ENCODE data around the gene CTSC.

Gene CTSC

DNA sequence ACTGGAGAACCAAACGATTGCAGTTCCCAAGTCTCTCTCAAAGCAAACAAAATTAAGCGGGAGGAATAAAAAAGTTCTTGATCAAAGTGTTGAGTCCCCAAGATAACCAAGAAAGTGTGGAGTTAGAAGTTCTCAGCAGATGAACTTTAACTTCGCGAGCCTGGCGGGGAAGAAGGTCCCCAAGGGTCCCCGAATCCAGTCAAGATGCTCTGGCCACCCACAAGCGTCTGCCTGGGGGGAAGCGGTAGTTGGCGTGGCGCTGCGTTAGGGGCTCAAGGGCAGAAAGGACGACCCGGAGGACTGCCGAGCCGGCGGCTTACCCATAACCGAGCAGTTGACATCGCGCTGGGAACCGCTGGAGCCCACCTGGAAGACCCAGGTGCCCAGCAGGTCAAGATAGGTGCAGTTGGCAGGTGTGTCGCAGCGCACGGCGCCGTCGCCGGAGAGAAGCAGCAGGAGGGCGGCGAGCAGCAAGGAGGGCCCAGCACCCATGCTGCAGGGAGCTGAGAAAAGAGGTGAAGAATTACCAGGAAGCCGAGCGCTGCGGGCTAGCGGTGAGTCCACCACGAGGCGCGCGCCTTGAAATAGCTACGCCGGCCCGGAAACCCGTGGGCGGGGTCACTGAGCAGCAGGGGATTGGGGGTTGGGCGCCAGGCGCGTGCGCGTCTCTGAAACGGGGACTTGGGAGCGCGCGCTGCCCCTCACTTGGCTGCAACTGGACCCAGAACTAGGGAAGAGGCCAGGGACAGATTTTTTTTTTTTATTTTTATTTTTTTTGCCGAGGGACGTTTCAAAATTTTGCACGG is at the start of gene CTSC:
CTSC (minus strand) TSS at position 556 of the 806 bp plus-strand sequence; CDS start at position 492, 64 bp downstream.
- peak; percentile 90 to 91 for DNase-seq

- no peak for DNase-seq
These were observed 47.1 kb upstream of the CTSC start for GRCh38 chr11:88384669-88385005.

DNA sequence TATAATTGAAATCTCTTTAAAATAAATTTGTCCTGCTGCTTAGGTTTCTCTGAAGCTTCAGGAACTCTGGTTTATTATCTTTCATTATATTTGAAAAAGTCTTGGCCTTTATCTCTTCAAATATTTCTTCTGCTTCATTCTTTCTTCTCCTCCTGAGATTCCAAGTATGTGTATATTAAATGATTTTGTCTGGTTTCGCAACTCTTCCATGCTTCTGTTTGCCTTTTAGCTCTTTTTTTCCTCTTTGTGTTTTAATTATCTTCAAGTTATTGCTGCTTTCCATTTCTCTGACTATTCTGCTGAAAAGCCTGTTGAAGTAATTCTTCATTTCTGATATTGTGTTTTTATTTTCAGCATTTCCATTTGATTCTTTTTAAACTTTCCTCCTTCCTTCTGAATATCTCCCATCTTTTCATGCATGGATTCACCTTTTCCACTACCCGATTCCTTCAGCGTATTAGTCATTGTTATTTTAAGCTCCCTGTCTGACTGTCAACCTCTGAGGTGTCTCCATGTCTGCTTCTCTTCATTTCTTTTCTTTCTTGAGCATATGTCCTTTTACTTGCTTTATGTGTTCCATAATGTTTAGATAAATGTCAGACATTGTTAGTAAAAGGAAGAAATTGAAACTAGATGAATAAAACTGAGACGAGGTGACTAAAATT is 46.6 kb upstream of the CTSC start:
- no peak for DNase-seq

DNA sequence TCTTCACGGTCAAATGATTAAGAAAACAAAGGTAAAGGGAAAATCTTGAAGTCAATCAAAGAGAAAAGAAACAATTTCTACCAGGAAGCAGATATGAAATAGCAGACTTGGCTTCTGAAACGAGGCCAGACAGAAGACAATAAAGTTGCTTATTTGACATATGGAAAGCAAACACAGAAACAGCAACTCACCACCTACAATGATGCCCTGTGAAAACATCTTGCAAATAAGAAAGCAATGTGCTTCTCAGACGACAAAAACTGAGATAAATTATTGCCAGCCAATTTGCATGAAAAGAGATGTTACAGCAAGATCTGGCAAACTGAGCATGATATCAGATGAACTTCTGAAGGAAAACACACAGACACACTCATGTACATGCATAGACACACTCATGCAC is 45.9 kb upstream of the CTSC start:
- DNase-seq, result no peak

DNA sequence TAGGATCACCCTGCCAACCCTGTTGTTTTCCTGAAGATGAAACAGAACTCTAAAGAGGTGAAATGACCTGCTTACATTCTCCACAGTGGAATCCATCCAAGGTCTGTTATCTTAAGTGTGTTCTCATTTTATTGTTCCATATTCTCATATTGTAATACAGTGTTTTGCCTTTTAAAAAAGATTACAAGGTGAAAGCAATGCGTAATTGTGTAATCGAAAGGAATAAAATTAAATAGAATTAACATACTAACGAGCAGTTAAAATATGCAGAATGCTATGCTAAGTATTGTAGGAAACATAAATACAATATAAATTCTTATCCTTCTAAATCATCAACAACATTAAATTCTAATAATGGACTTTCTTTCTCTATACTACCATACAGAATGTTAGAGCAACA is 41.6 kb upstream of the CTSC start:
- no peak for DNase-seq

GRCh38 chr11:88378422-88379066 is 41.0 kb upstream of the CTSC start:
- no peak for DNase-seq

DNA sequence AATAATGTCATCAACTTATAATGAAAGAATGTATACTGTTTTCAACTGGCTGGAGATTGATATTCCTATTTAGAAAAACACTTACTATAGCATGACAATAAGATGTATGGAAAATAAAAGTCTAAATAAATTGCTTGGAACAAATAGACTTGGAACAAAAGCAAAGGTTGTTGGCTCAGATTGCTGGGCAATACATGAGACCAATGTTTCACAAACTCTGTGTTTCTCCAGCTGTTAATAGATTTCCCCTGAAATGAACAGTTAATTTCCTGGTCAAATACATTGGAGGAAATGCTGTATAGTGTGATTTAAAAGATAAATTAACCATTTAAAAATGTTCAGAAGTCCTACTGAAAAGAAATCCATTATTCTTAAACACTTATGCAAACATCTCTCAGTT is 40.1 kb upstream of the CTSC start:
- DNase-seq, result no peak

DNA sequence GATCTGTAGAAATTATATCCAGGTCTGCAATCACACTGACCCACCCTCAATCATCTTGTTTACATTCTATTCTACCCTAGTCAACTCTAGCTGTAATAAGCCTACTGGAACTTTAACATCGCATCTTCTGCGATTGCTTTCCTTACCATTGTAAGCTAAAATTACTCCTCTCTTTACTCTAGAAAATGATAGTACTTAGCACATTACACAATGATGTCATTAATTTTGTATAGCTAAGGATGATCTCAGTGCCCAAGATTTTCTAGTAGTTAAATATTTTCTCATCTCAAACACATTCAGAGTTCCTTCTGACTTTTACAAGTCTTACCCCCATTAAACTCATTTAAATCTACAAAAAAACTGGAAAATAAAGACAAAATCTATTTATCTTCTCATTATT is 39.6 kb upstream of the CTSC start:
- DNase-seq, result no peak

GRCh38 chr11:88375927-88376470 is 38.5 kb upstream of the CTSC start:
- no peak for DNase-seq

- DNase-seq, result no peak
These were observed 33.2 kb upstream of the CTSC start for GRCh38 chr11:88370782-88371181.

- no peak for DNase-seq
These were observed 29.8 kb upstream of the CTSC start for GRCh38 chr11:88367310-88367709.

DNA sequence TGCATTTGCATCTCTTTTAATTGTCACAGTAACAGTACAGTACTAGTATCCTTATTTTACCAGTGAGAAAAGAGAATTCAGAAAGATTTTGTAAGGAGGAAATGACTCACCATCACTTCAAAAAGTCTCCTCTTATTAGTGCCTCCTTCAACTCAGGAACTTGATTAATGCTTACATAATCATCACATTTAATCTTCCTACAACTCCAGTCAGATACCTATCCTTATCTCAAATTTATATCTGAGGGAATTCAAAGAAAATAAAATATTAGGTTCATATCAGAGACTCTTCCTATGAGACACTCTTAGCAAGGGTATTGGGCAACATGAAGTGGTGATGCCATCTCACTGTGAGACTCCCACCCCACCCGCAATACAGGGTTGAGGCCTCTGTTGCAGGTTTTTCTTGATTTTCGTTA is 26.1 kb upstream of the CTSC start:
- no peak for DNase-seq

DNA sequence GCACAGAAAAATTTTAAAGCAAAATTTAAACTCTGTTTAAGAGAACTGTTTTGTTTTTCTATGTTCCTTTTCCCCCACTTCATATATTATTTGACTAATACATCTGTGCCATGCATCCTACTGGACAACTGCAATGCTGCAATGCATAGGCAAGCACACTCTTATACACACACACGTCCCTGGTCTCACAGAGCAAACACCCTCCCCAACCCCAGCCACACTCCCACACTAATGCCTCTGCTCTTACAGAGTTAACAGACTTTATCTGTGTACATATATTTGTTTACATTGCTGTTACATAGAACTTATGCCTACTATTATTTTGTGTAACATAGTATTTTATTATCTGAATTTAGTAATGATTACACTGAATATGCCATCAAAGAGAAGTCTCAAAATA is 25.5 kb upstream of the CTSC start:
- no peak for DNase-seq

GRCh38 chr11:88360141-88360540 is 22.6 kb upstream of the CTSC start:
- DNase-seq, result no peak

GRCh38 chr11:88359541-88359940 is 22.0 kb upstream of the CTSC start:
- no peak for DNase-seq

DNA sequence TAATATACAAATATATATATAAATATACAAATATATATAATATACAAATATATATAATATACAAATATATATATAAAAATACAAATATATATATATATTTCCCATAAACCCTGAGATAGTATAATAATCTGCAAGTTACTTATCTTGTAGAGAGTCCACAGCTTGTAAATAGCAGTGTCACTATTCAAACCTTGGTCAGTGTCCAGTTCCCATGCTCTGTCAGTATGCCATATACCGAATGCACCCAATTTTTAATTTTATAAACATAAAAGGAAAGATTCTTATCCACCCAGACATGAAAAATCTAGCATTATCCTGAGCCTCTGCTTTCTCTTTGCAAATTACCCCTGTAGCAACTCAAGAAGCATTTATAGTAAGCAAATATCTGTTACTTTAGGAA is 21.6 kb upstream of the CTSC start:
- no peak for DNase-seq

- no peak for DNase-seq
These were observed 20.5 kb upstream of the CTSC start for GRCh38 chr11:88358040-88358431.

DNA sequence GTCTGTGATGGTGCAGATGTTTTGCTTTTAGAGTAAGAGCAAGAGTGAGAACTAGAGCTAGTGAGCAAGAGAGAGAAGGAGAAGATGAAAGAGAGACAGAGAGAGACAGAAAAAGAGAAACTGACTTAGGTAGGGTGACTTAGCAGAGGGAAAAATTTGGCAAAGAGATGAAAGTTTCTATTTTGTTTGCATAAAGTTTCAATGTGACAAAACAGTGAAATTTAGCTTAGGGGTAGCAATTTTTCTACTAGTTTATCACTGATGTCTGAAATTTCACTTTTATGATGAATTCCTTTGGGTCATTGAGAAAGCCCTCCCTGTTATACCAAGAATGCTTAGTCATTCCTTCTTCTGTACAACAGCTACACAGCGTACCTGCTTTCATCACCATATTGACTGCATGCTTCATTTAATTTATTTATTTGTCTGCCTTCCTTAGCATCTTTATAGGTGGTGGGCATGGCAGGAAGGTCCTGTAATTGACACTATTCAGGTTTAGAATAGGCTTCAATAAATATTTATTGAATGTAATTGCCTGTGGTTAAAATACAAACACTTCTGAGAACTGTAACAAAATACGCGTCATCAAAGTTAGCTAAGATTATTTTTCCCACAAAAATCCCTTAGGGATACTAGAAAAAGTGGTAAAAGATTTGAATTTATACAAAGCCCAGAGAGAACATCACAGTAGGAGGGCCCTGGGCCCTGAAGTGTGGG is 19.9 kb upstream of the CTSC start:
- DNase-seq, result no peak

- DNase-seq, result no peak
These were observed 18.4 kb upstream of the CTSC start for GRCh38 chr11:88355887-88356286.

DNA sequence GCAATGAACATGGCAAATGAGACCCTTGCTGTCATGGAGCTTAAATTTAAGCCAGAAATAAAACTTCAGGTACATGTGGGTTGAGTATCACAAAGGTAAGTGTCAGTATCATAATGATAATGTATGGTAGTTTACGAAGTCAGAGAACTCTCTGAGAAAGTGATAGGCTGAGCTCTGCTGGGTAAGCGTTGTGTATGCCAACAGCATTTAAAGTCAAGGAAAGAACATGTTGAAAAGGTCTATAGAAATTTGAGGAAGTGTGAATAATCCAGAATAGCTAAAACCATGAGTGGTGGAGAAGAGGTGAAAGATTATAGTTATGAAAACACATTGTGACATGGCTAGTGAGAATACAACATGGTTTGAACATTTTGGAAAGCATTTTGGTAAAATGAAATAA is 17.4 kb upstream of the CTSC start:
- no peak for DNase-seq

GRCh38 chr11:88353835-88354496 is 16.4 kb upstream of the CTSC start:
- DNase-seq, result no peak

DNA sequence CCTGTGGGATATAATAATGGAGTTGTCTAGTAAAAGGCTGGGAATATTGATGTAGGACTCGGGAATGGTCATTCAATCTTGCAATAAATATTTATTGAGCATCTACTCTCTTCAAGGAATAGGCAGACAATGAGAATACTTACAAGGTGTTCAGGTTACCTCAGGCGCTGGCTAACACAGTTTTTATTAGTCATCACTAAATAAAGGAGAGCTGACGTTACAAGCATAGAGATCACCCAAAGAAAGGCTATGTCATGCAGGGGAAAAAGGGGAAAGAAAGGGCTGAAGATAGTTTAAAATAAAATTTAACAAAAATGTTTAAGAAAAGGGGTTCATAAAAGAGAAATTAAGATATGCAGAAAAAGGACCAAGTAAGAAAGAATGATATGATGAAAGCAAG is 15.8 kb upstream of the CTSC start:
- no peak for DNase-seq

DNA sequence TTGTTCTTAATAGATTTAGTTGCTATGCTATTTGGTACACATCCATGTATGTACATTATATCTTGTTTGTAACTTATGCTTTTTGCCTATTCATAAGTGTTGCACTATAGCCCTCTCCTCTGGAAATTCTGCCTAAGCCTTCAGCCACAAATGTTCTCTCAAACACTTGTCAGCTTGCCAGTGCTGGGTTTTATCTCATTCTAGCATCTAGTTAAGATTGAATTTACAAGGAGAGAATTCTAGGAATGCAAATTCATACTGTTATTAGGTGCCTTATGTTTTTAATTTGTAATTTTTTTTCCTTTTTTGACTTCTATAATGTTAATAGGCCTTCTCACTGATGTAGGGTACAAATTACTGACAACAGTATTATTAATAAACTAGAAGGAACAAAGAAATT is 14.6 kb upstream of the CTSC start:
- no peak for DNase-seq
